Measurements from ENCODE around the gene RFX7. TPM values are rescaled to one million over a fixed set of nuclear protein-coding genes. Genes with fewer than 3 reads are reported as not detected.

The RFX7 gene
- total RNA-seq, 4 donors from 2014 or later = 11.1 to 15.1 (median 12.7) TPM

- H3K4me3 ChIP-seq (ENCODE audit: low read depth, poor library complexity, severe bottlenecking) = no peak overlapping the region
- intact Hi-C loops (cut with DNase I; ENCODE audit: low total_unique reads) = no loop called here
- no peak for DNase-seq (ENCODE audit: low spot score in 2 of 2)
- TF ChIP-seq POLR2A (IDR thresholded peaks at IDR 0.05) = no peak
- TF ChIP-seq CTCF (IDR thresholded peaks at IDR 0.05) = no peak
Measured at GRCh38 chr15:56128081-56128480, 115.6 kb downstream of the RFX7 start.

GRCh38 chr15:56126409-56126808 lies 117.3 kb downstream of the RFX7 start:
- no peak for TF ChIP-seq CTCF (IDR thresholded peaks at IDR 0.05)
- no peak for TF ChIP-seq POLR2A (IDR thresholded peaks at IDR 0.05)
- no peak overlapping the region for H3K4me3 ChIP-seq (ENCODE audit: low read depth, poor library complexity, severe bottlenecking)
- intact Hi-C loops (cut with DNase I; ENCODE audit: low total_unique reads) = no loop called here
- DNase-seq (ENCODE audit: low spot score in 2 of 2) = no peak

GRCh38 chr15:56124391-56124790 lies 119.3 kb downstream of the RFX7 start:
- TF ChIP-seq POLR2A (IDR thresholded peaks at IDR 0.05) (no peak), CTCF (IDR thresholded peaks at IDR 0.05) (no peak)
- no peak for DNase-seq (ENCODE audit: low spot score in 2 of 2)
- intact Hi-C loops (cut with DNase I; ENCODE audit: low total_unique reads) = no loop called here
- H3K4me3 ChIP-seq (ENCODE audit: low read depth, poor library complexity, severe bottlenecking) = no peak overlapping the region
- WGBS, 2 donors = 96 to 97% methylated on average over 4 of the region's 4 CpGs

- WGBS, 2 donors = 85 to 88% methylated on average over 1 of the region's 1 CpG
- no peak overlapping the region for H3K4me3 ChIP-seq (ENCODE audit: low read depth, poor library complexity, severe bottlenecking)
- no peak for DNase-seq (ENCODE audit: low spot score in 2 of 2)
- TF ChIP-seq CTCF (IDR thresholded peaks at IDR 0.05) (no peak), POLR2A (IDR thresholded peaks at IDR 0.05) (no peak)
- intact Hi-C loops (cut with DNase I; ENCODE audit: low total_unique reads) = no loop called here
Measured at GRCh38 chr15:56105855-56106254, 137.8 kb downstream of the RFX7 start.

- 34 to 39% methylated on average over 3 of the region's 3 CpGs for WGBS, 2 donors
- H3K4me3 ChIP-seq (ENCODE audit: low read depth, poor library complexity, severe bottlenecking) = no peak overlapping the region
- no peak for TF ChIP-seq POLR2A (IDR thresholded peaks at IDR 0.05)
- no peak for TF ChIP-seq CTCF (IDR thresholded peaks at IDR 0.05)
- intact Hi-C loops (cut with DNase I; ENCODE audit: low total_unique reads) = no loop called here
- DNase-seq (ENCODE audit: low spot score in 2 of 2) = no peak
Measured at GRCh38 chr15:56102441-56102840, 141.2 kb downstream of the RFX7 start.

- no peak overlapping the region for H3K4me3 ChIP-seq (ENCODE audit: low read depth, poor library complexity, severe bottlenecking)
- no peak for DNase-seq (ENCODE audit: low spot score in 2 of 2)
- intact Hi-C loops (cut with DNase I; ENCODE audit: low total_unique reads) = no loop called here
- no peak for TF ChIP-seq CTCF (IDR thresholded peaks at IDR 0.05)
- WGBS, 2 donors = 81% methylated on average over 2 of the region's 2 CpGs
Measured at GRCh38 chr15:56099311-56099710, 144.4 kb downstream of the RFX7 start.
